RWPE1 (cell line): ENCODE results near the gene GLT1D1.

Source experiments
- CTCF ChIA-PET: fragments of 350-600 bp; sonication (Branson Sonifier 250); formaldehyde crosslinking; extraction: SDS; loops from one replicate; lab custom pipeline; 2021; lab: Yijun Ruan, JAX
- POLR2A ChIA-PET: fragments of 400-600 bp; formaldehyde crosslinking; extraction: SDS; loops from one replicate; lab custom pipeline; 2020; ENCODE audit warnings: antibody characterized with exemption; ENCODE audit not compliant: low non-redundant PET; lab: Yijun Ruan, JAX
- DNase-seq: peaks from one replicate; pipeline ENCODE4 v3.0.0; 2012; ENCODE audit warnings: low spot score
- H3K27ac ChIP-seq: fragments of 450-650 bp; 2 replicates; pipeline ENCODE4 v1.5.1; 2017
- TF ChIP-seq, protein P1 (sequence below): fragments of 450-650 bp; conservative IDR thresholded peaks from 2 replicates; pipeline ENCODE4 v1.5.1; 2017; ENCODE audit warnings: low read depth, mild to moderate bottlenecking

GLT1D1 gene

DNA sequence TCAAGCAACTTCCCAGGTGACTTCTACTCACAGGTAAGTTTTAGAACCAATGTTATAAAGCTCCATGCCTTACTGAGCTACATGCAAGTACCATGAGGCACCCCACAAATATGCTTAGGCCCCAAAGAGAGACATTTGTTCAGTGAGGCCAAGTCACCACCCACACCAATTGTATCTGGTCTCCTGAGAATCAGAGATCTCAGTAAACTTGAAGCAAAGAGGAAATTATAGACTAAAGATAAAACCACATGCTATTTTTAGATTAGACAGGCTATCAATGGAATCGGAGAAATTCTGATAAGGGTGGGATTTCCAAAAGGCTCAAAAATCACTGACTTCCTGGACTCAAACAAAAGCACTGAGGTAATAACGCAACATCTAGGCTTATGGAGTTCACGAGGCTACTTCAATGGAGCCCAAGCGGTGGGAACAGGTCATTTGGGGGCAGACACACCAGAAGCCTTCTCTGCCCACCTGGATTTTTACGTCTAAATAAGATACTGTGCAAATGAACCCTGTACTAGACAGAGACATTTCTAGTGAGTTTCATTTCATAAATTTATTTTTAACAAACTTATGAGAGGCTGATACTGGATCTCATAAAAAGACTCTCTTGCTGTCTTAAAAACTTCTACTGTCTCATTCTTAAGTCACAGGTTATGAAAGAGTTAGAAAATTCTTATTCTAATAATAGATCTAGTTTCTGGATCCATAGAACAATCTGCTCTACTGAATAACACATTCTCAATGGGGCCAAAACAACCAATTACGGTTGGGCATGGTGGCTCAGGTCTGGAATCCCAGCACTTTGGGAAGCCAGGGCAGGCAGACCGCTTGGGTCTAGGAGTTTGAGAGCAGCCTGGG, 37.3 kb upstream of the GLT1D1 start:
- TF ChIP-seq, protein P1, sequence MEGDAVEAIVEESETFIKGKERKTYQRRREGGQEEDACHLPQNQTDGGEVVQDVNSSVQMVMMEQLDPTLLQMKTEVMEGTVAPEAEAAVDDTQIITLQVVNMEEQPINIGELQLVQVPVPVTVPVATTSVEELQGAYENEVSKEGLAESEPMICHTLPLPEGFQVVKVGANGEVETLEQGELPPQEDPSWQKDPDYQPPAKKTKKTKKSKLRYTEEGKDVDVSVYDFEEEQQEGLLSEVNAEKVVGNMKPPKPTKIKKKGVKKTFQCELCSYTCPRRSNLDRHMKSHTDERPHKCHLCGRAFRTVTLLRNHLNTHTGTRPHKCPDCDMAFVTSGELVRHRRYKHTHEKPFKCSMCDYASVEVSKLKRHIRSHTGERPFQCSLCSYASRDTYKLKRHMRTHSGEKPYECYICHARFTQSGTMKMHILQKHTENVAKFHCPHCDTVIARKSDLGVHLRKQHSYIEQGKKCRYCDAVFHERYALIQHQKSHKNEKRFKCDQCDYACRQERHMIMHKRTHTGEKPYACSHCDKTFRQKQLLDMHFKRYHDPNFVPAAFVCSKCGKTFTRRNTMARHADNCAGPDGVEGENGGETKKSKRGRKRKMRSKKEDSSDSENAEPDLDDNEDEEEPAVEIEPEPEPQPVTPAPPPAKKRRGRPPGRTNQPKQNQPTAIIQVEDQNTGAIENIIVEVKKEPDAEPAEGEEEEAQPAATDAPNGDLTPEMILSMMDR, result no peak
- DNase-seq, result no peak
- CTCF ChIA-PET, result no interaction called here
- H3K27ac ChIP-seq, result no peak overlapping the region
- POLR2A ChIA-PET, result no interaction called here

GRCh38 chr12:128816643-128816920, 36.7 kb upstream of the GLT1D1 start:
- no peak overlapping the region for H3K27ac ChIP-seq
- DNase-seq, result no peak
- TF ChIP-seq, protein P1, result no peak
- POLR2A ChIA-PET, result no interaction called here
- CTCF ChIA-PET, result no interaction called here

DNA sequence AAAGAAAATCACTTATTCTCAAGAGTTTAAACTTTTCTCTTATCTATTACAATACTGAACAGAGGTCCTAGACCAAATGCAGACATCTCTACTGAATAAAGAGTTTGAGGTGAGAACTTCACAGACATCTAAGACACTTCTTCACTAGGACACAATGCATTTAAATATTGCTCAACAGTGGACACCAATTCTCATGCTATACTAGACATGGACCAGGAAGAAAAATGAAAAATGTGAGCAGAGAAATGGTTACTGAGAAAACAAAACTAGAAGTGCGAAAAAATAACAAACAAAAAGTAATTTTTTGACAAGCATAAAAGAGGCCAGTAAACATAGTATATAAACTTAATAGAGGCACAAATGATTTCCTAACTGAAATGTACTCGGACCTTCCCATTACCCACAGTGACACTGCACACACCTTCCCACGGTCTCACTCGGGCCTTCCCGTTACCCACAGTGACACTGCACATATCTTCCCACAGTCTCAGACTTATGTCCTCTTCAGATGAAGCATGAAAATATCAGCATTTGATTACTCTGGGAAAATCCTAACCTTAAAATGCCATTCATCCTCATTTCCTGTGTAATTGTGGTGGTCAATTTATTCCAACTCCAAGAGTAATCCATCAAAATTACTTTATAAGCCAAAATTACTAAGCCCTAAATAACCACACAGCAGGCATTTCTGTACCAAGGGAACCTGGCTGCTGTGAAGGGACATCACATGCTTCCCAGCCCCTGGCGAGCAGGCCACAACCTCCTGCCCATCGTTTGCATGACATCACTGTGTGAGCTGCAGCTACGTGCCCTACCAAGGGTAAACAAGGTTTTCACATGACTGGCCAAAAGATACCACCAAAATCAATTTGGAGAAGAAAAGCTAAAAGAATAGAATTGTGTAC, 35.9 kb upstream of the GLT1D1 start:
- DNase-seq, result peak; percentile 8
- ChIA-PET POLR2A (no interaction called here), CTCF (no interaction called here)
- TF ChIP-seq, protein P1, result no peak
- H3K27ac ChIP-seq, result peak overlapping the region; percentile 43; the same call in 1 of the 2 replicates

DNA sequence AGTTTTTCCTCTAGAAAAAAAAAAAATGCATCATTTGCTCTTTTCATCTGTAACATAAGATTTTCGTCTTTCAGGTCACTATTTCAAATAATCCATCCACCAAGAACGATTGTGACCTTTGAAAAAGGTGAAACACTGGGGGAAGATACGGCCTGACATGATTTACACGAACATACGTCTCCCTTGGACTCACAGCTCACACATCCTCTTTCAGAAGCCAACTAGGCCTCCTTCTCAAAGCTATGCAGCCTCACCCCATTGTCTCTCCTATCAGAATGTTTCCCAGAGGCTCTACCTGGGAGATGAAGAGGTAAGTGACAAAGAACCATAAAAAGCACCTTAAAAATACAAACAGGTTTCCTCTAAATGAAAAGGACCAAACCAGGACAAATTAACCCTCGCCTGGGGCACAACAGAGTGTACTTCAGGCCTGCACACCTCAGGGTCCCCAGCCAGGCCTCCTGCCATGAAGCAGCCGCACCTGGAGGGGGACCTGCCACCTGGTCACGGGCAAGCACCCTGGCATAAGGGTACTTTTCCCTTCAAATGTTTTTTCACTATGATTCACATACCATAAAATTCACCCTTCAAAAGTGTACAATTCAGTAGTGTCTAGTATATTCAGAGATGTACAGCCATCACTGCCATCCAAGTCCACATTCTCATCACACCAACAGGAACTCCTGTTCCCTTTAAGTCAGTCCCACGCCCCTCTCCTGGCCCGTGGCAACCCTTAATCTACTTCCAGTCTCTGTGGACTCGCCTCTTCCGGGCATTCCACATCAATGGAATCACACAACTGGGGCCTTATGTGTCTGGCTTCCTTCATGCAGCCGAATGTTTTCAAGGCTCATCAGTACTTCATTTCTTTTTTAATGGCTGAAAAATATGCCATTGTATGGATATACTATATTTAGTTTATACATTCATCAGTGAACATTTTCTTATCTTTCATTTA, 34.9 kb upstream of the GLT1D1 start:
- peak overlapping the region; percentile 48 for H3K27ac ChIP-seq
- TF ChIP-seq, protein P1, result no peak
- POLR2A ChIA-PET, result no interaction called here
- peak; percentile 33 for DNase-seq
- CTCF ChIA-PET, result no interaction called here

GRCh38 chr12:128819293-128820144, 33.8 kb upstream of the GLT1D1 start:
- ChIA-PET CTCF (interaction anchor here (0.8 kb wide), 1 partner anchor 156 kb away, joined by 3 read pairs; no protein-coding TSS in a partner anchor), POLR2A (no interaction called here)

More at GRCh38 chr12:128819293-128820144, 33.8 kb upstream of the GLT1D1 start:
- DNase-seq, result no peak
- peak overlapping the region; percentile 48; the same call in 1 of the 2 replicates for H3K27ac ChIP-seq
- TF ChIP-seq, protein P1, result no peak
